AG04449 (cell line): ENCODE results near the gene MC3R.
A peak's percentile ranks its signal among the peaks of the same experiment; 100 is the strongest.

Source experiments
- CTCF ChIA-PET: fragments of 350-600 bp; formaldehyde crosslinking; extraction: SDS; loops from one replicate; lab custom pipeline; 2021; ENCODE audit warnings: antibody characterized with exemption; lab: Yijun Ruan, JAX
- POLR2A ChIA-PET: fragments of 400-600, 350-600 bp; formaldehyde crosslinking; extraction: SDS; loops from one replicate; lab custom pipeline; 2020; ENCODE audit warnings: antibody characterized with exemption, inconsistent platforms; lab: Yijun Ruan, JAX
- DNase-seq: peaks from one replicate; pipeline ENCODE4 v3.0.0-alpha.2; 2010; ENCODE audit warnings: low read depth, low spot score
- H3K4me3 ChIP-seq: 2 replicates; pipeline ENCODE4 v1.5.1; 2011; ENCODE audit warnings: low read depth, mild to moderate bottlenecking, control low read depth, low read length
- CTCF ChIP-seq: IDR thresholded peaks from one replicate; pipeline ENCODE4 v1.5.1; 2011; ENCODE audit warnings: mild to moderate bottlenecking, moderate library complexity, low read length, control low read depth, inconsistent platforms; ENCODE audit not compliant: insufficient read depth; ENCODE audit errors: missing control alignments

Gene MC3R

GRCh38 chr20:56237335-56237734 is 11.2 kb upstream of the MC3R start:
- POLR2A ChIA-PET = no interaction called here

GRCh38 chr20:56244259-56244658 is 4.3 kb upstream of the MC3R start:
- ChIA-PET CTCF (no interaction called here), POLR2A (no interaction called here)
- TF ChIP-seq CTCF = no peak
- DNase-seq = no peak
- no peak overlapping the region for H3K4me3 ChIP-seq

More at GRCh38 chr20:56237335-56237734, 11.2 kb upstream of the MC3R start:
- TF ChIP-seq CTCF = no peak
- CTCF ChIA-PET = no interaction called here
- no peak overlapping the region for H3K4me3 ChIP-seq
- DNase-seq = no peak

- no peak overlapping the region for H3K4me3 ChIP-seq
- CTCF ChIA-PET = no interaction called here
- DNase-seq = no peak
- TF ChIP-seq CTCF = no peak
- POLR2A ChIA-PET = no interaction called here
Measured at GRCh38 chr20:56245761-56246160, 2.8 kb upstream of the MC3R start.

GRCh38 chr20:56249244-56249955 is 868 bp downstream of the MC3R start:
- ChIA-PET POLR2A (no interaction called here), CTCF (no interaction called here)
- no peak overlapping the region for H3K4me3 ChIP-seq
- no peak for DNase-seq
- peak; percentile 32 for TF ChIP-seq CTCF

- ChIA-PET CTCF (no interaction called here), POLR2A (no interaction called here)
- no peak for TF ChIP-seq CTCF
- no peak overlapping the region for H3K4me3 ChIP-seq
- DNase-seq = no peak
Measured at GRCh38 chr20:56249956-56250355, 1.4 kb downstream of the MC3R start.

- TF ChIP-seq CTCF = no peak
- ChIA-PET POLR2A (no interaction called here), CTCF (no interaction called here)
- H3K4me3 ChIP-seq = no peak overlapping the region
- DNase-seq = no peak
Measured at GRCh38 chr20:56257604-56258003, 9.1 kb downstream of the MC3R start.
